ENCODE results near the gene IER2.
"Not testable (repeated sequence)": the region's sequence is repeated elsewhere in the genome, so short reads cannot be mapped to it uniquely, and the experiment has no call there.

Gene IER2

GRCh38 chr19:13139633-13140311 lies 10.4 kb upstream of the IER2 start:
- DNase-seq (ENCODE audit: low read depth), result no peak

- DNase-seq (ENCODE audit: low read depth), result no peak
These were observed 3.2 kb upstream of the IER2 start for GRCh38 chr19:13146763-13147563.

- not testable (repeated sequence) for DNase-seq (ENCODE audit: low read depth)
These were observed 1.0 kb upstream of the IER2 start for GRCh38 chr19:13149173-13149627.

GRCh38 chr19:13149628-13150186 lies 504 bp upstream of the IER2 start:
- DNase-seq (ENCODE audit: low read depth), result no peak

- no peak for DNase-seq (ENCODE audit: low read depth)
These were observed 857 bp downstream of the IER2 start for GRCh38 chr19:13150931-13151604.

- DNase-seq (ENCODE audit: low read depth), result no peak
These were observed 1.6 kb downstream of the IER2 start for GRCh38 chr19:13151605-13152355.

GRCh38 chr19:13152356-13152973 lies 2.3 kb downstream of the IER2 start:
- DNase-seq (ENCODE audit: low read depth), result no peak

GRCh38 chr19:13152974-13153568 lies 2.9 kb downstream of the IER2 start:
- DNase-seq (ENCODE audit: low read depth), result no peak

GRCh38 chr19:13153569-13154240 lies 3.5 kb downstream of the IER2 start:
- DNase-seq (ENCODE audit: low read depth), result no peak

GRCh38 chr19:13154241-13154778 lies 4.1 kb downstream of the IER2 start:
- DNase-seq (ENCODE audit: low read depth), result no peak

GRCh38 chr19:13154911-13155471 lies 4.8 kb downstream of the IER2 start:
- no peak for DNase-seq (ENCODE audit: low read depth)

GRCh38 chr19:13155472-13156359 lies 5.5 kb downstream of the IER2 start:
- DNase-seq (ENCODE audit: low read depth), result no peak

GRCh38 chr19:13159713-13160112 lies 9.5 kb downstream of the IER2 start:
- DNase-seq (ENCODE audit: low read depth), result no peak

GRCh38 chr19:13160557-13160956 lies 10.3 kb downstream of the IER2 start:
- no peak for DNase-seq (ENCODE audit: low read depth)

- no peak for DNase-seq (ENCODE audit: low read depth)
These were observed 12.8 kb downstream of the IER2 start for GRCh38 chr19:13162724-13163608.

GRCh38 chr19:13163609-13164342 lies 13.6 kb downstream of the IER2 start:
- DNase-seq (ENCODE audit: low read depth), result no peak

Data from HS-27A (cell line).